H1 (cell line): ENCODE data around the gene SMNDC1.

Experiments
- EZH2 ChIP-seq: fragments of 200-600 bp; sonication (generic); IDR thresholded peaks from 2 replicates; pipeline ENCODE4 v1.7.1; 2012; ENCODE audit warnings: low read depth, mild to moderate bottlenecking, moderate library complexity, low read length, inconsistent platforms; ENCODE audit not compliant: severe bottlenecking
- JUND ChIP-seq: IDR thresholded peaks from 2 replicates; pipeline ENCODE4 v1.6.1; 2011; ENCODE audit warnings: mild to moderate bottlenecking, improper control_type of control experiment, low read length
- NANOG ChIP-seq: IDR thresholded peaks from 2 replicates; pipeline ENCODE4 v1.6.1; 2011; ENCODE audit warnings: low read length, low read depth, mild to moderate bottlenecking, inconsistent platforms; ENCODE audit not compliant: insufficient read depth, poor library complexity, severe bottlenecking
- PHF8 ChIP-seq: fragments of 200-600 bp; sonication (generic); conservative IDR thresholded peaks from 2 replicates; pipeline ENCODE4 v1.7.1; 2012; ENCODE audit warnings: low read depth, mild to moderate bottlenecking, inconsistent platforms, low read length, moderate library complexity
- POLR2A ChIP-seq, 2 experiments: IDR thresholded peaks; 1 replicate in 1 of 2; 2 replicates in 1 of 2; pipeline ENCODE4 v1.6.1; 2011; ENCODE audit warnings: low read depth in 2 of 2, low read length in 2 of 2, mild to moderate bottlenecking in 2 of 2; ENCODE audit errors: control extremely low read depth in 1 of 2
- POLR2AphosphoS5 ChIP-seq: IDR thresholded peaks from 2 replicates; pipeline ENCODE4 v1.6.1; 2011; ENCODE audit warnings: low read depth, low read length
- SP2 ChIP-seq: IDR thresholded peaks from 2 replicates; pipeline ENCODE4 v1.6.1; 2012; ENCODE audit warnings: mild to moderate bottlenecking, low read length, inconsistent platforms
- TCF12 ChIP-seq: IDR thresholded peaks from 2 replicates; pipeline ENCODE4 v1.6.1; 2011; ENCODE audit warnings: low read depth, mild to moderate bottlenecking, low read length
- YY1 ChIP-seq: IDR thresholded peaks from 2 replicates; pipeline ENCODE4 v1.6.1; 2011; ENCODE audit warnings: low read depth, mild to moderate bottlenecking, low read length
- TF ChIP-seq, protein P1 (sequence below), 3 experiments: IDR thresholded peaks; 1 replicate in 2 of 3; 2 replicates in 1 of 3; pipeline versions ENCODE4 v1.5.1 to v1.6.1; 2011; ENCODE audit warnings: low read length in 3 of 3, mild to moderate bottlenecking in 3 of 3, inconsistent platforms in 2 of 3, low read depth in 1 of 3, moderate library complexity in 1 of 3; ENCODE audit not compliant: insufficient read depth in 1 of 3; ENCODE audit errors: control extremely low read depth in 1 of 3

DNA sequence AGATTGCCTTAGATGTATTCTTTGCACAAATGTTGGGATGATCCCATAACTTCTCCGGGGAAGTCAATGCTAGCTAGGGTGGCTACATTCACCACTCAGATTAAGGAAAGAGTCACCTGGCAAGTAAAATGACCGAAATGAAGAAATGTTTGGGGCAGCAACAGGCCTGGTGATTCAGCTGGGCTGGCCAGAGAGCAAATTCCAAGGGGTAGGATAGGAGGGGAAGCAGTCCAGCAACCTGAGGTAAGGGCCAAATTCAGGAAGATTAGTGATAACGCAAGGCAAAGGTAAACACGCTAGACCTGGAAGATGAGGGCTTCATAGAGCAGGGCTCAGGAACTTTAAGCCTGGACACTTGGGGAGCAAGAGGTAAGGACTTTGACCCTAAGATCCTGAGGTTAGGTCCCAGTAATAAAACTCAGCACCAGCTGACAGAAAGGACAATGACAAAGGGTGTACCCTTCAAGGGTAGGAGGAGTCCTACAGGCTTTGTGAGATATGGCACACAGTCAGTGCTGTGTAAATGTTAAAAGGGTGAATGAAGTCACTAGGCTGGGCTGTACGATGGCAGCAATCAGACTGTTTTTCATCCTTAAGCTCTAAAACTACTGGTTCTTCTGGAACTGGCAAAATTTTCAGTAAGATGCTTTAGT lies 22.7 kb upstream of the SMNDC1 start:
- TF ChIP-seq PHF8 (no peak), JUND (no peak), NANOG (no peak), SP2 (no peak), POLR2AphosphoS5 (no peak), EZH2 (no peak), YY1 (no peak), POLR2A (IDR thresholded peaks at IDR 0.05; ENCODE audit: control extremely low read depth in 1 of 2, low read depth in 2 of 2, low read length in 2 of 2) (no peak), TCF12 (no peak)
- TF ChIP-seq, protein P1, sequence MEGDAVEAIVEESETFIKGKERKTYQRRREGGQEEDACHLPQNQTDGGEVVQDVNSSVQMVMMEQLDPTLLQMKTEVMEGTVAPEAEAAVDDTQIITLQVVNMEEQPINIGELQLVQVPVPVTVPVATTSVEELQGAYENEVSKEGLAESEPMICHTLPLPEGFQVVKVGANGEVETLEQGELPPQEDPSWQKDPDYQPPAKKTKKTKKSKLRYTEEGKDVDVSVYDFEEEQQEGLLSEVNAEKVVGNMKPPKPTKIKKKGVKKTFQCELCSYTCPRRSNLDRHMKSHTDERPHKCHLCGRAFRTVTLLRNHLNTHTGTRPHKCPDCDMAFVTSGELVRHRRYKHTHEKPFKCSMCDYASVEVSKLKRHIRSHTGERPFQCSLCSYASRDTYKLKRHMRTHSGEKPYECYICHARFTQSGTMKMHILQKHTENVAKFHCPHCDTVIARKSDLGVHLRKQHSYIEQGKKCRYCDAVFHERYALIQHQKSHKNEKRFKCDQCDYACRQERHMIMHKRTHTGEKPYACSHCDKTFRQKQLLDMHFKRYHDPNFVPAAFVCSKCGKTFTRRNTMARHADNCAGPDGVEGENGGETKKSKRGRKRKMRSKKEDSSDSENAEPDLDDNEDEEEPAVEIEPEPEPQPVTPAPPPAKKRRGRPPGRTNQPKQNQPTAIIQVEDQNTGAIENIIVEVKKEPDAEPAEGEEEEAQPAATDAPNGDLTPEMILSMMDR (IDR thresholded peaks at IDR 0.05; ENCODE audit: control extremely low read depth in 1 of 3, insufficient read depth in 1 of 3, low read depth in 1 of 3, low read length in 3 of 3): no peak
